ENCODE data around the gene H2AZ1. TPM values are rescaled to one million over a fixed set of nuclear protein-coding genes. Genes with fewer than 3 reads are reported as not detected.
A peak's percentile ranks its signal among the peaks of the same experiment; 100 is the strongest.

The H2AZ1 gene
- 157 to 209 TPM (median 198 TPM) in 3 replicates for total RNA-seq
- long read RNA-seq, transcript H2AFZ-203 (4 exons, 1,254 nt): minor isoform, 20 of 292 reads
- long read RNA-seq, transcript H2AFZ-201 (5 exons, 979 nt): major isoform, 250 of 292 reads
- long read RNA-seq, partial matches to known transcripts: 4 of 292 reads
- long read RNA-seq, other reads (novel, unspliced or antisense): 17 of 292 reads

- no peak within 1 kb of the TSS for H3K4me3 Mint-ChIP-seq (ENCODE audit: unreplicated experiment)
- peaks cover 22% of the 10 kb centered on the region for H3K4me1 Mint-ChIP-seq (ENCODE audit: low read depth)
- no peaks in the 10 kb centered on the region for H3K27me3 Mint-ChIP-seq (ENCODE audit: low read depth)
- H3K9me3 Mint-ChIP-seq (ENCODE audit: low read depth): no peaks in the 10 kb centered on the region
- H3K36me3 Mint-ChIP-seq (ENCODE audit: low read depth): peaks cover 2% of the 10 kb centered on the region
- no peak within 1 kb of the TSS for H3K27ac Mint-ChIP-seq (ENCODE audit: unreplicated experiment)
- peak; percentile 99 for DNase-seq (ENCODE audit: low spot score)
- TF ChIP-seq CTCF (IDR thresholded peaks at IDR 0.05): no peak
Measured at GRCh38 chr4:99949999-99950912, at the start of gene H2AZ1. H2AZ1 (minus strand) TSS chr4:99950275; CDS start chr4:99950170, 105 bp downstream.

- Mint-ChIP-seq H3K4me3 (ENCODE audit: unreplicated experiment) (no peak overlapping the region), H3K27me3 (ENCODE audit: low read depth) (no peaks in the 10 kb centered on the region), H3K36me3 (ENCODE audit: low read depth) (no peaks in the 10 kb centered on the region), H3K9me3 (ENCODE audit: low read depth) (no peaks in the 10 kb centered on the region), H3K27ac (ENCODE audit: unreplicated experiment) (no peak overlapping the region), H3K4me1 (ENCODE audit: low read depth) (peaks cover 9% of the 10 kb centered on the region)
- DNase-seq (ENCODE audit: low spot score): no peak
- peak; percentile 88 for TF ChIP-seq CTCF (IDR thresholded peaks at IDR 0.05)
Measured at GRCh38 chr4:99998062-99998867, 48.2 kb upstream of the H2AZ1 start.

- no peak overlapping the region for H3K27ac Mint-ChIP-seq (ENCODE audit: unreplicated experiment)
- no peak for DNase-seq (ENCODE audit: low spot score)
Measured at GRCh38 chr4:99991741-99992140, 41.7 kb upstream of the H2AZ1 start.

GRCh38 chr4:99987681-99988080 is 37.6 kb upstream of the H2AZ1 start:
- DNase-seq (ENCODE audit: low spot score): no peak
- peaks cover 8% of the 10 kb centered on the region for H3K4me1 Mint-ChIP-seq (ENCODE audit: low read depth)
- no peak overlapping the region for H3K4me3 Mint-ChIP-seq (ENCODE audit: unreplicated experiment)
- no peak overlapping the region for H3K27ac Mint-ChIP-seq (ENCODE audit: unreplicated experiment)
- no peaks in the 10 kb centered on the region for H3K27me3 Mint-ChIP-seq (ENCODE audit: low read depth)
- no peak for TF ChIP-seq CTCF (IDR thresholded peaks at IDR 0.05)
- H3K9me3 Mint-ChIP-seq (ENCODE audit: low read depth): no peaks in the 10 kb centered on the region
- no peaks in the 10 kb centered on the region for H3K36me3 Mint-ChIP-seq (ENCODE audit: low read depth)

More at GRCh38 chr4:99991741-99992140, 41.7 kb upstream of the H2AZ1 start:
- Mint-ChIP-seq H3K27me3 (ENCODE audit: low read depth) (no peaks in the 10 kb centered on the region), H3K9me3 (ENCODE audit: low read depth) (no peaks in the 10 kb centered on the region), H3K4me3 (ENCODE audit: unreplicated experiment) (no peak overlapping the region), H3K36me3 (ENCODE audit: low read depth) (no peaks in the 10 kb centered on the region), H3K4me1 (ENCODE audit: low read depth) (peaks cover 8% of the 10 kb centered on the region)
- no peak for TF ChIP-seq CTCF (IDR thresholded peaks at IDR 0.05)

GRCh38 chr4:99986792-99987191 is 36.7 kb upstream of the H2AZ1 start:
- Mint-ChIP-seq H3K27ac (ENCODE audit: unreplicated experiment) (no peak overlapping the region), H3K9me3 (ENCODE audit: low read depth) (no peaks in the 10 kb centered on the region), H3K4me1 (ENCODE audit: low read depth) (peaks cover under 1% of the 10 kb centered on the region), H3K36me3 (ENCODE audit: low read depth) (no peaks in the 10 kb centered on the region), H3K27me3 (ENCODE audit: low read depth) (no peaks in the 10 kb centered on the region), H3K4me3 (ENCODE audit: unreplicated experiment) (no peak overlapping the region)
- no peak for DNase-seq (ENCODE audit: low spot score)
- no peak for TF ChIP-seq CTCF (IDR thresholded peaks at IDR 0.05)
